H9 (cell line): ENCODE results near the gene HIKESHI. TPM values are rescaled to one million over a fixed set of nuclear protein-coding genes. Genes with fewer than 3 reads are reported as not detected.

Source experiments
- DNase-seq: peaks from one replicate; pipeline ENCODE4 v3.0.0-alpha.2; 2017
- H2AFZ ChIP-seq: one replicate; pipeline ENCODE4 v1.6.1; 2013; ENCODE audit warnings: mild to moderate bottlenecking, low read length, control low read depth, moderate library complexity
- H2AK5ac ChIP-seq: 2 replicates; pipeline ENCODE4 v1.6.1; 2013; ENCODE audit warnings: low read length, control low read depth, mixed read lengths; ENCODE audit not compliant: insufficient read length
- H2BK120ac ChIP-seq: one replicate; pipeline ENCODE4 v1.6.1; 2013; ENCODE audit warnings: low read depth, mild to moderate bottlenecking, low read length, control low read depth, inconsistent platforms; ENCODE audit not compliant: poor library complexity, severe bottlenecking
- H2BK12ac ChIP-seq: 2 replicates; pipeline ENCODE4 v1.6.1; 2013; ENCODE audit warnings: low read length, control low read depth, mixed read lengths, low read depth; ENCODE audit not compliant: insufficient read length
- H2BK15ac ChIP-seq: 2 replicates; pipeline ENCODE4 v1.6.1; 2013; ENCODE audit warnings: low read depth, low read length, control low read depth
- H2BK20ac ChIP-seq: one replicate; pipeline ENCODE4 v1.6.1; 2013; ENCODE audit warnings: low read depth, mild to moderate bottlenecking, low read length, control low read depth, inconsistent platforms; ENCODE audit not compliant: poor library complexity, severe bottlenecking
- H2BK5ac ChIP-seq: 2 replicates; pipeline ENCODE4 v1.6.1; 2013; ENCODE audit warnings: low read length, control low read depth, mixed read lengths; ENCODE audit not compliant: insufficient read length
- H3K14ac ChIP-seq: 2 replicates; pipeline ENCODE4 v1.6.1; 2013; ENCODE audit warnings: low read length, control low read depth; ENCODE audit not compliant: insufficient read depth
- H3K18ac ChIP-seq: 2 replicates; pipeline ENCODE4 v1.6.1; 2013; ENCODE audit warnings: low read depth, mild to moderate bottlenecking, mixed read lengths, low read length, control low read depth; ENCODE audit not compliant: insufficient read length
- H3K23ac ChIP-seq: 2 replicates; pipeline ENCODE4 v1.6.1; 2013; ENCODE audit warnings: low read length, control low read depth, mixed read lengths, low read depth; ENCODE audit not compliant: insufficient read length
- H3K23me2 ChIP-seq: 2 replicates; pipeline ENCODE4 v1.6.1; 2013; ENCODE audit warnings: low read depth, mild to moderate bottlenecking, mixed read lengths, low read length, control low read depth; ENCODE audit not compliant: insufficient read length, poor library complexity, severe bottlenecking
- H3K27ac ChIP-seq: 2 replicates; pipeline ENCODE4 v1.5.1; 2013; ENCODE audit warnings: low read length, control low read depth, mixed read lengths, low read depth; ENCODE audit not compliant: insufficient read length
- H3K27me3 ChIP-seq: 2 replicates; pipeline ENCODE4 v1.6.1; 2013; ENCODE audit warnings: low read length, control low read depth, inconsistent platforms; ENCODE audit not compliant: insufficient read depth
- H3K4ac ChIP-seq: 2 replicates; pipeline ENCODE4 v1.6.1; 2013; ENCODE audit warnings: low read depth, mild to moderate bottlenecking, control low read depth, inconsistent platforms, low read length, moderate library complexity
- H3K4me1 ChIP-seq: 2 replicates; pipeline ENCODE4 v1.6.1; 2013; ENCODE audit warnings: low read length, control low read depth, inconsistent platforms; ENCODE audit not compliant: insufficient read depth
- H3K4me2 ChIP-seq: 2 replicates; pipeline ENCODE4 v1.6.1; 2013; ENCODE audit warnings: low read length, control low read depth, mixed read lengths; ENCODE audit not compliant: insufficient read length, insufficient read depth
- H3K56ac ChIP-seq: 2 replicates; pipeline ENCODE4 v1.6.1; 2013; ENCODE audit warnings: low read depth, mild to moderate bottlenecking, mixed read lengths, low read length, control low read depth; ENCODE audit not compliant: insufficient read length
- H3K79me1 ChIP-seq: 2 replicates; pipeline ENCODE4 v1.6.1; 2013; ENCODE audit warnings: low read depth, mild to moderate bottlenecking, moderate library complexity, low read length, control low read depth, inconsistent platforms; ENCODE audit not compliant: insufficient read depth, poor library complexity, severe bottlenecking
- H3K79me2 ChIP-seq: 2 replicates; pipeline ENCODE4 v1.6.1; 2013; ENCODE audit warnings: low read length, control low read depth, inconsistent platforms; ENCODE audit not compliant: insufficient read depth
- H3K9ac ChIP-seq: 2 replicates; pipeline ENCODE4 v1.6.1; 2013; ENCODE audit warnings: low read length, control low read depth, mixed read lengths; ENCODE audit not compliant: insufficient read length; ENCODE audit errors: extremely low read depth
- H3K9me3 ChIP-seq: one replicate; pipeline ENCODE4 v1.6.1; 2013; ENCODE audit warnings: low read depth, low read length, inconsistent platforms; ENCODE audit not compliant: control insufficient read depth
- H3T11ph ChIP-seq: one replicate; pipeline ENCODE4 v1.6.1; 2013; ENCODE audit warnings: mild to moderate bottlenecking, low read length, control low read depth, inconsistent platforms
- H4K20me1 ChIP-seq: one replicate; pipeline ENCODE4 v1.6.1; 2013; ENCODE audit not compliant: control insufficient read depth, insufficient read length, insufficient read depth
- H4K5ac ChIP-seq: 2 replicates; pipeline ENCODE4 v1.6.1; 2013; ENCODE audit warnings: low read depth, mild to moderate bottlenecking, mixed read lengths, low read length, control low read depth; ENCODE audit not compliant: insufficient read length
- H4K8ac ChIP-seq: replicated peaks from 2 replicates; pipeline ENCODE4 v1.6.1; 2013; ENCODE audit warnings: low read length, control low read depth, mixed read lengths, low read depth; ENCODE audit not compliant: insufficient read length
- H4K91ac ChIP-seq: 2 replicates; pipeline ENCODE4 v1.6.1; 2013; ENCODE audit warnings: low read depth, mild to moderate bottlenecking, moderate library complexity, mixed read lengths, low read length, control low read depth; ENCODE audit not compliant: insufficient read length
- H3K27ac Mint-ChIP-seq, 3 experiments: 2 replicates in 2 of 3; 3 replicates in 1 of 3; pipeline ENCODE4 v1.8.0; 2020 to 2021; ENCODE audit warnings: mixed read lengths in 3 of 3, mild to moderate bottlenecking in 1 of 3, moderate library complexity in 1 of 3
- H3K27me3 Mint-ChIP-seq: 2 replicates; pipeline ENCODE4 v1.8.0; 2021; ENCODE audit warnings: low read depth, mild to moderate bottlenecking, moderate library complexity, mixed read lengths
- H3K36me3 Mint-ChIP-seq, 3 experiments: 2 replicates in 2 of 3; 3 replicates in 1 of 3; pipeline ENCODE4 v1.8.0; 2020 to 2021; ENCODE audit warnings: low read depth in 3 of 3, mixed read lengths in 3 of 3; ENCODE audit not compliant: insufficient read depth in 1 of 3
- H3K4me1 Mint-ChIP-seq, 2 experiments: 2 replicates each; pipeline ENCODE4 v1.8.0; 2020; ENCODE audit warnings: mixed read lengths in 2 of 2
- H3K4me3 Mint-ChIP-seq, 2 experiments: 2 replicates in 1 of 2; 3 replicates in 1 of 2; pipeline ENCODE4 v1.8.0; 2020 to 2021; ENCODE audit warnings: mild to moderate bottlenecking in 2 of 2, mixed read lengths in 2 of 2, moderate library complexity in 1 of 2
- H3K9me3 Mint-ChIP-seq, 2 experiments: 2 replicates in 1 of 2; 3 replicates in 1 of 2; pipeline ENCODE4 v1.8.0; 2020; ENCODE audit warnings: mild to moderate bottlenecking in 2 of 2, mixed read lengths in 2 of 2, moderate library complexity in 1 of 2
- CTCF ChIP-seq: fragments of 200-600 bp; sonication (generic); conservative IDR thresholded peaks from 3 replicates; pipeline ENCODE4 v1.8.0; 2021; ENCODE audit warnings: antibody characterized with exemption, mild to moderate bottlenecking
- WGBS: extraction: QIAGEN DNeasy Blood & Tissue Kit; methylation state at CpG from one replicate; pipeline ENCODE4 v1.1.7; 2013; ENCODE audit warnings: missing lambda C conversion rate, low lambda C conversion rate, mixed read lengths; ENCODE audit not compliant: insufficient read length; ENCODE audit errors: extremely low coverage; 5-methylcytosine and 5-hydroxymethylcytosine counted together
- total RNA-seq: library from RNA; stranded (reverse); gene quantifications from 2 replicates; pipeline ENCODE4 v1.2.1, GENCODE V29; 2021

Gene HIKESHI
- total RNA-seq, 1 experiment from 2014 or later: 54.1 TPM

GRCh38 chr11:86370171-86370570 is 68.1 kb downstream of the HIKESHI start:
- Histone ChIP-seq H2BK20ac (no peak overlapping the region), H4K8ac (no peak overlapping the region), H2AK5ac (no peak overlapping the region), H3K4me2 (no peak overlapping the region), H3K23me2 (no peaks in the 10 kb centered on the region), H4K20me1 (no peaks in the 10 kb centered on the region), H3K9ac (no peak overlapping the region), H3K27ac (no peak overlapping the region), H3K14ac (no peak overlapping the region), H2BK15ac (no peak overlapping the region), H3K18ac (no peak overlapping the region), H2BK5ac (no peak overlapping the region), H3K79me1 (no peaks in the 10 kb centered on the region), H3K56ac (no peak overlapping the region), H3K4ac (no peak overlapping the region), H3K23ac (no peak overlapping the region), H4K5ac (no peak overlapping the region), H2AFZ (no peak overlapping the region), H2BK120ac (no peak overlapping the region), H4K91ac (no peak overlapping the region), H3K4me1 (no peaks in the 10 kb centered on the region), H3K79me2 (no peaks in the 10 kb centered on the region), H3K9me3 (no peaks in the 10 kb centered on the region), H2BK12ac (no peak overlapping the region), H3T11ph (no peak overlapping the region), H3K27me3 (no peaks in the 10 kb centered on the region)
- H3K27me3 Mint-ChIP-seq: no peaks in the 10 kb centered on the region
- H3K27ac Mint-ChIP-seq: no peak overlapping the region
- H3K36me3 Mint-ChIP-seq: peaks cover 0 to 8% (median 8%) of the 10 kb centered on the region in 3 experiments; a peak in 3 of 7 replicates
- H3K4me1 Mint-ChIP-seq: peaks cover 8 to 13% of the 10 kb centered on the region in 2 experiments
- DNase-seq: no peak
- no CpG with 5 or more reads among the region's 4 CpGs for WGBS
- no peak overlapping the region for H3K4me3 Mint-ChIP-seq
- no peak for TF ChIP-seq CTCF
- peaks cover 0 to 8% of the 10 kb centered on the region in 2 experiments; a peak in 2 of 5 replicates for H3K9me3 Mint-ChIP-seq
